ENCODE data around the gene GLIPR1L2.

GLIPR1L2 gene

DNA sequence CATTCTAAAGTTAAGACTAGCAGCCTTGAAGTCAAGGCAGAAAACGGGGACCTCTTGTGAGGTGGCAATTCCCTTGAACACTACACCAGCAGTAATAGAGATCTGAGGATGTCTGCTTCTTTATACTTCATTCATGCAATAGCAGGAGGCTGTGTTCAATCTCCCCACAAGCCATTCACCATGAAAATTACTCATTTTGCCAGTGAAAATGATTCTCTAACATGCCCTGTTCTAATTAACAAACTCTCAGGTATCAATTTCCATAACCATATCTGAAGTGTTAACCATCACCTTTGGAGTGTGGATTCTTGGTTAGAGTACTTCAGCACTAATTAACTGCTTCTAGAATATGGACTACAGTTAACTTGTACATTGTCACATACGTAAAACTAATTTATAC lies 86.2 kb downstream of the GLIPR1L2 start:
- no peak for DNase-seq (ENCODE audit: low read depth, low spot score)

- DNase-seq (ENCODE audit: low read depth, low spot score) = no peak
Measured at GRCh38 chr12:75478116-75478794, 87.4 kb downstream of the GLIPR1L2 start.

- no peak for DNase-seq (ENCODE audit: low read depth, low spot score)
Measured at GRCh38 chr12:75479963-75480461, 89.1 kb downstream of the GLIPR1L2 start.

GRCh38 chr12:75480469-75480949 lies 89.6 kb downstream of the GLIPR1L2 start, which contains the start of gene GLIPR1:
GLIPR1 (plus strand) TSS chr12:75480755; CDS start chr12:75480881, 126 bp downstream.
- peak; percentile 19 for DNase-seq (ENCODE audit: low read depth, low spot score)

GRCh38 chr12:75481013-75481705 lies 90.3 kb downstream of the GLIPR1L2 start:
- no peak for DNase-seq (ENCODE audit: low read depth, low spot score)

DNA sequence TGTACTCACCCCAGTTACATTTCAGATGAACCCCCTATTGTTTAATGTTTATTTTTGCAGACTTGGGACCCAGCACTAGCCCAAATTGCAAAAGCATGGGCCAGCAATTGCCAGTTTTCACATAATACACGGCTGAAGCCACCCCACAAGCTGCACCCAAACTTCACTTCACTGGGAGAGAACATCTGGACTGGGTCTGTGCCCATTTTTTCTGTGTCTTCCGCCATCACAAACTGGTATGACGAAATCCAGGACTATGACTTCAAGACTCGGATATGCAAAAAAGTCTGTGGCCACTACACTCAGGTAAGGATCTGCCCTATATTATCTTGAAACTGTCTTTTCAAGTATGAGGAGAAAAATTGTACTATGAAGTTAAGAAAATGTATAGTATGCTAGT lies 90.9 kb downstream of the GLIPR1L2 start:
- no peak for DNase-seq (ENCODE audit: low read depth, low spot score)
